K562 (cell line): ENCODE results near the gene RTBDN. TPM values are rescaled to one million over a fixed set of nuclear protein-coding genes. Genes with fewer than 3 reads are reported as not detected.

Experiments
- BRF2 ChIP-seq: IDR thresholded peaks from 3 replicates; pipeline ENCODE4 v1.6.1; 2011; ENCODE audit warnings: borderline replicate concordance, mild to moderate bottlenecking; ENCODE audit not compliant: insufficient read length, insufficient read depth
- DIDO1 ChIP-seq: fragments of 450-650 bp; IDR thresholded peaks from 2 replicates; pipeline ENCODE4 v1.6.1; 2016; ENCODE audit warnings: low read depth, missing biosample characterization, missing genetic modification characterization
- ETS2 ChIP-seq: IDR thresholded peaks from 2 replicates; pipeline ENCODE4 v1.6.1; 2016; ENCODE audit warnings: borderline replicate concordance, missing genetic modification characterization, mild to moderate bottlenecking, moderate library complexity, missing compliant biosample characterization; ENCODE audit not compliant: poor library complexity, severe bottlenecking
- GABPB2 ChIP-seq: fragments of 250-450 bp; sonication (Bioruptor Pico); conservative IDR thresholded peaks from 2 replicates; pipeline ENCODE4 v1.5.1; 2021; ENCODE audit warnings: mild to moderate bottlenecking
- GTF2B ChIP-seq: IDR thresholded peaks from 2 replicates; pipeline ENCODE4 v1.6.1; 2011; ENCODE audit not compliant: insufficient read length; ENCODE audit errors: extremely low read depth
- GTF2E2 ChIP-seq: fragments of 200-800 bp; sonication (Bioruptor generic); IDR thresholded peaks from 2 replicates; pipeline ENCODE4 v1.6.1; 2016; ENCODE audit warnings: missing genetic modification characterization, missing compliant biosample characterization
- HNRNPL ChIP-seq: fragments of 200-400 bp; formaldehyde crosslinking; IDR thresholded peaks from 2 replicates; pipeline ENCODE4 v1.6.1; 2017; ENCODE audit warnings: low read depth, mild to moderate bottlenecking, low read length
- KDM1A ChIP-seq, 2 experiments: fragments of 450-650 bp; IDR thresholded peaks; 2 replicates each; pipeline ENCODE4 v1.6.1; 2016; ENCODE audit warnings: mild to moderate bottlenecking in 2 of 2
- KDM2B ChIP-seq: fragments of 250-450 bp; sonication (Bioruptor Pico); IDR thresholded peaks from 2 replicates; pipeline ENCODE4 v1.8.0; 2021; ENCODE audit warnings: mild to moderate bottlenecking, moderate library complexity
- KDM5B ChIP-seq: fragments of 200-600 bp; sonication (generic); IDR thresholded peaks from 2 replicates; pipeline ENCODE4 v1.6.1; 2012; ENCODE audit warnings: low read depth, mild to moderate bottlenecking, moderate library complexity, low read length, control low read depth, inconsistent platforms; ENCODE audit not compliant: insufficient replicate concordance
- MTA1 ChIP-seq: fragments of 450-650 bp; IDR thresholded peaks from 2 replicates; pipeline ENCODE4 v1.6.1; 2017; ENCODE audit warnings: borderline replicate concordance
- NFIX ChIP-seq: fragments of 250-450 bp; sonication (Bioruptor Pico); IDR thresholded peaks from 2 replicates; pipeline ENCODE4 v1.4.0; 2020; ENCODE audit warnings: low read depth, mild to moderate bottlenecking, moderate library complexity
- RAD51 ChIP-seq: fragments of 450-650 bp; IDR thresholded peaks from 2 replicates; pipeline ENCODE4 v1.7.1; 2016; ENCODE audit warnings: low read depth, mild to moderate bottlenecking, borderline replicate concordance
- SMAD2 ChIP-seq: fragments of 150-350 bp; IDR thresholded peaks from 2 replicates; pipeline ENCODE4 v1.6.1; 2014; ENCODE audit warnings: low read depth, mild to moderate bottlenecking, low read length
- ZBTB9 ChIP-seq: fragments of 450-650 bp; formaldehyde crosslinking; IDR thresholded peaks from 2 replicates; pipeline ENCODE4 v1.4.0; 2020; ENCODE audit warnings: mild to moderate bottlenecking, moderate library complexity
- ZMIZ1 ChIP-seq, 2 experiments: fragments of 150-350 bp in 1 of 2; IDR thresholded peaks; 2 replicates each; pipeline ENCODE4 v1.6.1; 2012 to 2016; ENCODE audit warnings: low read depth in 2 of 2, low read length in 2 of 2, mild to moderate bottlenecking in 1 of 2, moderate library complexity in 1 of 2
- ZNF140 ChIP-seq: fragments of 250-450 bp; sonication (Bioruptor Pico); IDR thresholded peaks from 2 replicates; pipeline ENCODE4 v1.8.0; 2021; ENCODE audit warnings: moderate library complexity, mild to moderate bottlenecking, inconsistent platforms
- ZNF174 ChIP-seq: fragments of 250-450 bp; sonication (Bioruptor Pico); IDR thresholded peaks from 2 replicates; pipeline ENCODE4 v1.4.0; 2020; ENCODE audit warnings: mild to moderate bottlenecking
- ZNF232 ChIP-seq: sonication (generic); formaldehyde crosslinking; IDR thresholded peaks from 2 replicates; pipeline ENCODE4 v1.8.0; 2022; ENCODE audit warnings: mild to moderate bottlenecking, missing genetic modification reagents
- ZNF316 ChIP-seq: fragments of 450-650 bp; IDR thresholded peaks from 2 replicates; pipeline ENCODE4 v1.6.1; 2016
- ZNF449 ChIP-seq: fragments of 250-450 bp; sonication (Bioruptor Pico); IDR thresholded peaks from 2 replicates; pipeline ENCODE4 v1.8.0; 2022; ENCODE audit warnings: moderate library complexity, mild to moderate bottlenecking, inconsistent platforms
- polyA plus RNA-seq, 8 experiments: library from polyadenylated mRNA; depleted of rRNA in 4 of 8; stranded (reverse) in 5 of 8; unstranded in 3 of 8; fragments of >200 nt; fragmentation: Nextera tagmentation in 2 of 8; fragmentation: Illumina TruSeq in 1 of 8; extraction: Ambion mirVana in 2 of 8; extraction: Trizol in 1 of 8; gene quantifications; 2 replicates each; pipeline versions ENCODE4 v1.2.1 to v1.2.3, GENCODE V29; 2011 to 2014; ENCODE audit warnings: inconsistent platforms in 1 of 8, missing spikeins in 1 of 8
- total RNA-seq, 7 experiments: library from RNA; depleted of rRNA in 6 of 7; stranded (reverse); fragments of >200 nt in 6 of 7; fragmentation: Illumina TruSeq in 2 of 7; extraction: Trizol in 2 of 7; gene quantifications; 2 replicates each; pipeline versions ENCODE4 v1.2.1 to v1.2.3, GENCODE V29; 2011 to 2021; ENCODE audit warnings: low replicate concordance in 1 of 7

RTBDN gene
- total and polyA plus RNA-seq, 9 of the 15 experiments (the other 6 are each of a cell fraction or from before 2014, with no cell fraction given): 0.20 to 2.3 (median 0.72) TPM; not detected in 1

- TF ChIP-seq ZMIZ1 (IDR thresholded peaks at IDR 0.05; ENCODE audit: low read depth in 2 of 2, low read length in 2 of 2) (no peak), KDM5B (no peak), GTF2B (no peak), KDM1A (IDR thresholded peaks at IDR 0.05) (no peak), HNRNPL (no peak), NFIX (CRISPR knock-in tag) (no peak), SMAD2 (no peak), ZBTB9 (CRISPR knock-in tag) (no peak), ZNF232 (CRISPR knock-in tag) (no peak), DIDO1 (tag) (no peak), ETS2 (tag) (no peak), ZNF449 (CRISPR knock-in tag) (no peak), KDM2B (CRISPR knock-in tag) (no peak), ZNF140 (CRISPR knock-in tag) (no peak), GTF2E2 (no peak), GABPB2 (CRISPR knock-in tag) (no peak), ZNF174 (CRISPR knock-in tag) (no peak), ZNF316 (no peak), RAD51 (no peak), BRF2 (no peak), MTA1 (no peak)
Observed at GRCh38 chr19:12838182-12838885, 4.0 kb upstream of the RTBDN start, which contains the start of gene MAST1 (continued).
